ENCODE results near the gene ITGAL. TPM values are rescaled to one million over a fixed set of nuclear protein-coding genes. Genes with fewer than 3 reads are reported as not detected.
A peak's percentile ranks its signal among the peaks of the same experiment; 100 is the strongest.

ITGAL gene
- total and polyA plus RNA-seq, 11 donors, result 0.25 to 29.5 (median 1.6) TPM

DNA sequence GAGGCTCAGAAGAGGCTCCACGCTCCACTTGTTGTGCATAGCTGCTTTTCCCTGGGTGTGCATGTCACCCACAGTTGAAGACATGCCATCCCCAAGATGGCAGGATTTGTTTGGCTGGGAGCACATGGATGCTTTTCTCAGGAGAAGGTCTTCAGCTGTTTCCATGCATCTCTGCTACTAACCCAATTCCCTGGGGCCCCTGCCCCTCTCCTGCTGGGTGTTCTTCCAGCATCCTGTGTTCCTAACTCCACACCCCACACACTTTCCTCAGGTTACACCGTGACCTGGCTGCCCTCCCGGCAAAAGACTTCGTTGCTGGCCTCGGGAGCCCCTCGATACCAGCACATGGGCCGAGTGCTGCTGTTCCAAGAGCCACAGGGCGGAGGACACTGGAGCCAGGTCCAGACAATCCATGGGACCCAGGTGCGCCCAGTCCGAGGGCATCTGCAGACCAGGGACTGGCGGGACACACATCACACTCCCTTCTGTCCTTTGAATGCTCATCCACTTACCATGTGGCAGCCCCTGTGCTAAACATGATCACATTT, 21.5 kb downstream of the ITGAL start:
- Histone ChIP-seq H3K36me3 (peaks cover 0 to 74% (median 0%) of the 10 kb centered on the region in 9 donors), H3K4me1 (peaks cover 0 to 17% (median 0%) of the 10 kb centered on the region in 12 donors), H3K9me3 (no peaks in the 10 kb centered on the region), H3K27ac (no peak overlapping the region), H3K4me3 (no peak overlapping the region), H3K27me3 (no peaks in the 10 kb centered on the region)
- no peak for ATAC-seq
- no peak for TF ChIP-seq POLR2A (IDR thresholded peaks at IDR 0.05)
- TF ChIP-seq, protein P1, sequence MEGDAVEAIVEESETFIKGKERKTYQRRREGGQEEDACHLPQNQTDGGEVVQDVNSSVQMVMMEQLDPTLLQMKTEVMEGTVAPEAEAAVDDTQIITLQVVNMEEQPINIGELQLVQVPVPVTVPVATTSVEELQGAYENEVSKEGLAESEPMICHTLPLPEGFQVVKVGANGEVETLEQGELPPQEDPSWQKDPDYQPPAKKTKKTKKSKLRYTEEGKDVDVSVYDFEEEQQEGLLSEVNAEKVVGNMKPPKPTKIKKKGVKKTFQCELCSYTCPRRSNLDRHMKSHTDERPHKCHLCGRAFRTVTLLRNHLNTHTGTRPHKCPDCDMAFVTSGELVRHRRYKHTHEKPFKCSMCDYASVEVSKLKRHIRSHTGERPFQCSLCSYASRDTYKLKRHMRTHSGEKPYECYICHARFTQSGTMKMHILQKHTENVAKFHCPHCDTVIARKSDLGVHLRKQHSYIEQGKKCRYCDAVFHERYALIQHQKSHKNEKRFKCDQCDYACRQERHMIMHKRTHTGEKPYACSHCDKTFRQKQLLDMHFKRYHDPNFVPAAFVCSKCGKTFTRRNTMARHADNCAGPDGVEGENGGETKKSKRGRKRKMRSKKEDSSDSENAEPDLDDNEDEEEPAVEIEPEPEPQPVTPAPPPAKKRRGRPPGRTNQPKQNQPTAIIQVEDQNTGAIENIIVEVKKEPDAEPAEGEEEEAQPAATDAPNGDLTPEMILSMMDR (IDR thresholded peaks at IDR 0.05), result no peak
- DNase-seq, result no peak
- intact Hi-C loops (cut with DNase I), result no loop called here
- WGBS, 4 donors, result 73 to 85% (median 77%) methylated on average over 11 of the region's 11 CpGs

DNA sequence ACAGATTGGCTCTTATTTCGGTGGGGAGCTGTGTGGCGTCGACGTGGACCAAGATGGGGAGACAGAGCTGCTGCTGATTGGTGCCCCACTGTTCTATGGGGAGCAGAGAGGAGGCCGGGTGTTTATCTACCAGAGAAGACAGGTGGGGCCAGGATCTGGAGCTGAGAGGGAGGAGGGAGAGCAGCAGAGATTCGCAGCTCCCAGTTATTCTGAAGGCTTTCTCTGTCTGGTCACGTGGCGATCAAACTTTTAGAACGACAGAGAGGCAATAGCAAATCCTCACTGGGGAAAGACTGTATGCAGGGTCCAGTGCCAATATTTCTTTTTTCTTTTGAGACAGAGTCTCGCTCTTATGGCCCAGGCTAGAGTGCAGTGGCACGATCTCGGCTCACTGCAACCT, 22.2 kb downstream of the ITGAL start:
- intact Hi-C loops (cut with DNase I), result no loop called here
- ATAC-seq, result no peak
- Histone ChIP-seq H3K4me1 (peaks cover 0 to 13% (median 0%) of the 10 kb centered on the region in 12 donors), H3K36me3 (peaks cover 0 to 74% (median 0%) of the 10 kb centered on the region in 9 donors), H3K27me3 (no peaks in the 10 kb centered on the region), H3K4me3 (no peak overlapping the region), H3K27ac (no peak overlapping the region), H3K9me3 (no peaks in the 10 kb centered on the region)
- WGBS, 4 donors, result 63 to 70% (median 66%) methylated on average over 12 of the region's 12 CpGs
- DNase-seq, result no peak
- TF ChIP-seq, protein P1 (IDR thresholded peaks at IDR 0.05), result no peak
- TF ChIP-seq POLR2A (IDR thresholded peaks at IDR 0.05), result no peak

DNA sequence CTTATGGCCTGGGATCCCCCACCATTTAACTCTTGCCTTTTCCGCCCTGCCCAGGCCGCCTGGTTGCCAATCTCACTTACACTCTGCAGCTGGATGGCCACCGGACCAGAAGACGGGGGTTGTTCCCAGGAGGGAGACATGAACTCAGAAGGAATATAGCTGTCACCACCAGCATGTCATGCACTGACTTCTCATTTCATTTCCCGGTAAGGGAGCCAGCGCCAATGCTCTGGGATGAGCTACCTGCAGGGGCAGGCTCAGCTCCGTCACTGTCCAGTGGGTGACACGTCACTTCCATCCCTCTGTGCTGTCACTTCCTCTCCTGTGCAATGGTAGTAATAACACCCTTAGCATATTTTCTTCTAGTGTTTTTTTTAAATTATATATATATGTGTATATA, 26.7 kb downstream of the ITGAL start:
- H3K36me3 ChIP-seq, result peaks cover 0 to 79% (median 0%) of the 10 kb centered on the region in 9 donors
- no peaks in the 10 kb centered on the region for H3K4me1 ChIP-seq
- DNase-seq (no peak), ATAC-seq (no peak)
- H3K27me3 ChIP-seq, result no peaks in the 10 kb centered on the region
- H3K9me3 ChIP-seq, result no peaks in the 10 kb centered on the region
- TF ChIP-seq, protein P1 (IDR thresholded peaks at IDR 0.05), result no peak
- TF ChIP-seq POLR2A (IDR thresholded peaks at IDR 0.05), result no peak
- WGBS, 4 donors, result 54 to 73% (median 63%) methylated on average over 8 of the region's 8 CpGs
- intact Hi-C loops (cut with DNase I), result no loop called here
- H3K4me3 ChIP-seq, result peak overlapping the region in 4 of 12 donors; percentile 29 to 48 (median 39)
- no peak overlapping the region for H3K27ac ChIP-seq

DNA sequence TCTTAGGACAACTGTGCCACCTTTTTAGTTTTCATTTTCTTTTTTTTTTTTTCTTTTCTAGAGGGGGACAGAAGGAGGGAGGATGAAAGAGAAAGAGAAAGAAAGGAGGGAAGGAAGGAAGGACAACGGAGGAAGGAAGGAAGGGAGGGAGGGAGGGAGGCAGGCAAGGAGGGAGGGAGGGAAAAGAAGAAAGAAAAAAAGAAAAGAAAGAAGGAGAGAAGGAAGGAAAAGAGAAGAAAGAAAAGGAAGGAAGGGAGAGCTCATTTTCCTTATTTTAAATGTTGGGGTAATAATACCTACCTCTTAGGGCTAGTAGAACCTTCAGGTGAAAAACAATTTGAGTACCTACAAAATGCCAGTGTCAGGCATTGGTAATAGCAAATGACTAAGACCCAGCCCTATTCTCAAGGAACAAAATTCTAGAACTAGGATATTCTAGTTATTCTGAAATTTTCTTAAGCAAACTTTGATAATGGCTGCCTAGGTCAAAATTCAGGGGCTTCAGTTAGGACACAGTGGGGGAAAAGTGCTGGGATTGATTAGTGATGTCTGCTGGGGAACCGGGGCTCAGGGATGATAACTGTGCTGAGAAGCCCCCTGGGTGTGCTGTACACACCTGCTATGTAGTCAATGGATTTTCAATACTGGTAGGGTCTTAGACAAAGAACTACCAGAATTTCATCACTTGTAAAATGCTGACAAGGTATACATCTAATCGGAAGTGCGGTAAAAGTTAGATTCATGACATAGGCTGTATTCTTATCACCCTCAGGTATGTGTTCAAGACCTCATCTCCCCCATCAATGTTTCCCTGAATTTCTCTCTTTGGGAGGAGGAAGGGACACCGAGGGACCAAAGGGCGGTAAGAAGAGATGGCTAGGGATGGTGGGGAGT, 31.1 kb downstream of the ITGAL start:
- TF ChIP-seq POLR2A (IDR thresholded peaks at IDR 0.05), result no peak
- TF ChIP-seq, protein P1 (IDR thresholded peaks at IDR 0.05), result no peak
- intact Hi-C loops (cut with DNase I), result no loop called here
- Histone ChIP-seq H3K9me3 (no peaks in the 10 kb centered on the region), H3K27me3 (no peaks in the 10 kb centered on the region), H3K4me3 (no peak overlapping the region), H3K4me1 (no peaks in the 10 kb centered on the region), H3K36me3 (peaks cover 0 to 63% (median 0%) of the 10 kb centered on the region in 9 donors), H3K27ac (no peak overlapping the region)
- 71 to 76% (median 73%) methylated on average over 6 of the region's 6 CpGs for WGBS, 4 donors
- DNase-seq, result no peak
- ATAC-seq, result no peak

Measured in heart left ventricle (tissue), 16 donors.